Fibroblast of lung (primary cell): ENCODE data around the gene C1orf52. TPM values are rescaled to one million over a fixed set of nuclear protein-coding genes. Genes with fewer than 3 reads are reported as not detected.

Experiments
- DNase-seq, 2 donors: peaks; one replicate each; pipeline versions ENCODE4 v3.0.0 to v3.0.0-alpha.2; 2010; ENCODE audit warnings: low read depth in 2 of 2
- H2AFZ ChIP-seq: 2 replicates; pipeline ENCODE4 v1.5.1; 2012; ENCODE audit warnings: low read length, control low read depth, inconsistent platforms
- H3K27ac ChIP-seq: 2 replicates; pipeline ENCODE4 v1.5.1; 2011; ENCODE audit warnings: low read length, control low read depth; ENCODE audit not compliant: insufficient read depth
- H3K27me3 ChIP-seq: 2 replicates; pipeline ENCODE4 v1.5.1; 2011; ENCODE audit warnings: mild to moderate bottlenecking, low read length; ENCODE audit not compliant: control insufficient read depth, insufficient read depth
- H3K36me3 ChIP-seq: 2 replicates; pipeline ENCODE4 v1.5.1; 2011; ENCODE audit warnings: low read length; ENCODE audit not compliant: control insufficient read depth, insufficient read depth
- H3K4me1 ChIP-seq: 2 replicates; pipeline ENCODE4 v1.5.1; 2011; ENCODE audit warnings: low read length; ENCODE audit not compliant: control insufficient read depth, insufficient read depth; ENCODE audit errors: extremely low read depth
- H3K4me2 ChIP-seq: 2 replicates; pipeline ENCODE4 v1.5.1; 2011; ENCODE audit warnings: low read length, control low read depth; ENCODE audit not compliant: insufficient read depth; ENCODE audit errors: extremely low read depth
- H3K4me3 ChIP-seq, 4 experiments: fragments of 200-600 bp in 1 of 4; sonication (generic) in 1 of 4; replicated peaks in 1 of 4; 2 replicates each; pipeline ENCODE4 v1.5.1; 2011 to 2016; ENCODE audit warnings: low read length in 4 of 4, low read depth in 3 of 4, mild to moderate bottlenecking in 3 of 4, control low read depth in 2 of 4, inconsistent platforms in 1 of 4, mixed read lengths in 1 of 4; ENCODE audit not compliant: insufficient read depth in 1 of 4; ENCODE audit errors: control extremely low read depth in 1 of 4
- H3K79me2 ChIP-seq: 2 replicates; pipeline ENCODE4 v1.5.1; 2012; ENCODE audit warnings: mild to moderate bottlenecking, low read length, inconsistent platforms; ENCODE audit not compliant: control insufficient read depth, insufficient read depth
- H3K9ac ChIP-seq: 2 replicates; pipeline ENCODE4 v1.5.1; 2011; ENCODE audit warnings: mild to moderate bottlenecking, low read length, control low read depth; ENCODE audit not compliant: insufficient read depth
- H3K9me3 ChIP-seq: 2 replicates; pipeline ENCODE4 v1.5.1; 2012; ENCODE audit warnings: low read depth, low read length; ENCODE audit not compliant: control insufficient read depth, insufficient read depth
- H4K20me1 ChIP-seq: 2 replicates; pipeline ENCODE4 v1.5.1; 2011; ENCODE audit warnings: low read length; ENCODE audit not compliant: control insufficient read depth, insufficient read depth; ENCODE audit errors: extremely low read depth
- EZH2 ChIP-seq: IDR thresholded peaks from 2 replicates; pipeline ENCODE4 v1.5.1; 2012; ENCODE audit warnings: low read length, control low read depth, mild to moderate bottlenecking; ENCODE audit errors: missing control alignments
- polyA plus RNA-seq, 2 donors: library from polyadenylated mRNA; depleted of rRNA in 1 of 2; stranded (reverse) in 1 of 2; unstranded in 1 of 2; fragments of >200 nt; gene quantifications; 2 replicates each; pipeline ENCODE4 v1.2.1, GENCODE V29; 2011 to 2012; ENCODE audit warnings: missing spikeins in 1 of 2
- total RNA-seq: library from RNA; depleted of rRNA; stranded (reverse); fragments of >200 nt; gene quantifications from 2 replicates; pipeline ENCODE4 v1.2.1, GENCODE V29; 2014
- TF ChIP-seq, protein P1 (sequence below), 2 donors: IDR thresholded peaks in 1 of 2; conservative IDR thresholded peaks in 1 of 2; 1 replicate in 1 of 2; 2 replicates in 1 of 2; pipeline ENCODE4 v1.5.1; 2011 to 2012; ENCODE audit warnings: low read length in 2 of 2, control low read depth in 1 of 2, inconsistent platforms in 1 of 2, low read depth in 1 of 2, mild to moderate bottlenecking in 1 of 2

The C1orf52 gene
- total and polyA plus RNA-seq, 2 donors (not counting 1 experiment from before 2014, with no cell fraction given) = 11.4 to 24.7 TPM

DNA sequence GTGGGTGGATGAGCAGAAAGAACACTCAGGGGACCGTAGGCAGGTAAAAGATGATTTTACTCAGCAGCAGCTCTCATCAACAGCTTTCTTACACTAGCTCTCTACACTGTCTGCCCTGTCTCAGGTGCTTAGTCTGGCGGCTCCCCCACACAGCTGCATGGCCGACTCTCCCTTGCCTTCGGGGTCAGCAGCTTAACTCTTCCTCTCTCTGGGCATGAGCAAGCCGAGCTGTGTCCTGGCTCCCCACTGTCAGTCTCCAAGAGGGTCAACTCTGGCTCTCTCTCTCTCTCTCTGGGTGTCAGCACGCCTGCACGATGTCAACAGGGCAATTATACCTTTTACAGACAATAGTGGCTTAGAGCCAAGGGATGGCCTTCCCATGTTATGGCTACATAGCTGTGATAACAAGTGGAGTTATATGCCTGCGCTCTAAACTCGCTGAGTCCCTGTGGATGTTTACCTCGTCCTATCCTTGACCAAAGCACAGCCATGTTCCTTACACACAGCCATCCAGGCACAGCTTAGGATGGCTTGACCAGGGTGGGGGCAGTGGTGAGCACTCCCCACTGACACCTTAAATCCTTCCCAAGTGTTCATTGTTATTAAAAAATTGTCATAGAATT is 20.1 kb upstream of the C1orf52 start:
- peaks cover 5% of the 10 kb centered on the region for H3K4me1 ChIP-seq
- peak overlapping the region; percentile 43 for H2AFZ ChIP-seq
- peak overlapping the region; percentile 20 for H3K4me2 ChIP-seq
- H3K9me3 ChIP-seq = no peaks in the 10 kb centered on the region
- TF ChIP-seq, protein P1, sequence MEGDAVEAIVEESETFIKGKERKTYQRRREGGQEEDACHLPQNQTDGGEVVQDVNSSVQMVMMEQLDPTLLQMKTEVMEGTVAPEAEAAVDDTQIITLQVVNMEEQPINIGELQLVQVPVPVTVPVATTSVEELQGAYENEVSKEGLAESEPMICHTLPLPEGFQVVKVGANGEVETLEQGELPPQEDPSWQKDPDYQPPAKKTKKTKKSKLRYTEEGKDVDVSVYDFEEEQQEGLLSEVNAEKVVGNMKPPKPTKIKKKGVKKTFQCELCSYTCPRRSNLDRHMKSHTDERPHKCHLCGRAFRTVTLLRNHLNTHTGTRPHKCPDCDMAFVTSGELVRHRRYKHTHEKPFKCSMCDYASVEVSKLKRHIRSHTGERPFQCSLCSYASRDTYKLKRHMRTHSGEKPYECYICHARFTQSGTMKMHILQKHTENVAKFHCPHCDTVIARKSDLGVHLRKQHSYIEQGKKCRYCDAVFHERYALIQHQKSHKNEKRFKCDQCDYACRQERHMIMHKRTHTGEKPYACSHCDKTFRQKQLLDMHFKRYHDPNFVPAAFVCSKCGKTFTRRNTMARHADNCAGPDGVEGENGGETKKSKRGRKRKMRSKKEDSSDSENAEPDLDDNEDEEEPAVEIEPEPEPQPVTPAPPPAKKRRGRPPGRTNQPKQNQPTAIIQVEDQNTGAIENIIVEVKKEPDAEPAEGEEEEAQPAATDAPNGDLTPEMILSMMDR (conservative IDR thresholded peaks at IDR 0.05 in 1 of 2, IDR thresholded peaks at IDR 0.05 in 1 of 2; ENCODE audit: low read depth in 1 of 2, low read length in 2 of 2) = no peak
- no peak for TF ChIP-seq EZH2
- no peaks in the 10 kb centered on the region for H4K20me1 ChIP-seq
- no peak for DNase-seq
- peak overlapping the region; percentile 72 for H3K27ac ChIP-seq
- H3K9ac ChIP-seq = no peak overlapping the region
- no peaks in the 10 kb centered on the region for H3K36me3 ChIP-seq
- no peaks in the 10 kb centered on the region for H3K27me3 ChIP-seq
- peaks cover 16% of the 10 kb centered on the region for H3K79me2 ChIP-seq
- peak overlapping the region in 1 of 4 experiments; percentile 39 for H3K4me3 ChIP-seq

DNA sequence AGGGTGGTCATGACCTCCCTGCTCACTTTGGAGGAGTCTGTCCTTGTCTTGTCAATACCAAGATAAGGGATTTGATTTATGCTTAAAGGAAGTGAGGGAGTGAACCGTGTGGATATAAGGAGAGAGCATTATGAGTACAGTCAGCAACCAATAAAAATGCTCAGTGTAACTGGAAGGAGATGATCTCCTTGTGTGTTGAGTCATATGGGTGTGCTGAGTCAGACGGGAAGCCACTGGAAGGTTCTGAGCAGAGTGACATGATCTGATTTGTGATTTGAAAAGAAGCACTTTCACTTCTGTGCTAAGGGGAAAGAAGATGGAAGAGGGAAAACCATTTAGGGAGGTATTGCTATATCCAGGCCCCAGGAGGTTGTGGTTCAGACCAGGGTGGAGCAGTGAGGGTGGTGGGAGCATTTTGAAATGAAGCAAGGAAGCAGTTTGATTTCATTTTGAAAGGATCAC is 19.4 kb upstream of the C1orf52 start:
- no peaks in the 10 kb centered on the region for H3K9me3 ChIP-seq
- H3K4me3 ChIP-seq = peak overlapping the region in 3 of 4 experiments; percentile 0 to 39 (median 18)
- H3K4me2 ChIP-seq = peak overlapping the region; percentile 20
- DNase-seq = peak; percentile 94 to 96
- peaks cover 5% of the 10 kb centered on the region for H3K4me1 ChIP-seq
- peaks cover 23% of the 10 kb centered on the region for H3K79me2 ChIP-seq
- no peaks in the 10 kb centered on the region for H4K20me1 ChIP-seq
- H3K36me3 ChIP-seq = no peaks in the 10 kb centered on the region
- H3K27ac ChIP-seq = peak overlapping the region; percentile 72
- H3K9ac ChIP-seq = no peak overlapping the region
- no peaks in the 10 kb centered on the region for H3K27me3 ChIP-seq
- H2AFZ ChIP-seq = peak overlapping the region; percentile 43
- no peak for TF ChIP-seq EZH2
- TF ChIP-seq, protein P1 (conservative IDR thresholded peaks at IDR 0.05 in 1 of 2, IDR thresholded peaks at IDR 0.05 in 1 of 2; ENCODE audit: low read depth in 1 of 2, low read length in 2 of 2) = no peak

DNA sequence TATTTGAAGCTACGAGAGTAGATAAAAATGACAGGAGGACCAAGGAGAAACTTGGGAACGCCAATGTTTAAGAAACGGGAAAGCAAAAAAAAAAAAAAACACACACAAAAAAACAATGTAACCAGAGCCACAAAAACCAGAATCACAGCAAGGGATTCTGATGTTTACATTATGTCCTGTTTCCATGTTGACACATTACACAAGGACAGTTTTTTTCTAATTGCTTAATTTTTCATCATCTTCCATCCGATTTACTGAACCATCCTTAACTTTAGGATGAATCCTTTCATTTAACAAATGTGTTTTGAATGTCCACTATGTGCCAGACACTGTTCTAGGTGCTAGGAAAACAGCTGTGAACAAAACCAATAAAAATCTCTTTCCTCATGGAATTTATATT is 18.3 kb upstream of the C1orf52 start:
- H3K79me2 ChIP-seq = peaks cover 34% of the 10 kb centered on the region
- no peak for DNase-seq
- peaks cover 5% of the 10 kb centered on the region for H3K4me1 ChIP-seq
- no peaks in the 10 kb centered on the region for H3K27me3 ChIP-seq
- no peaks in the 10 kb centered on the region for H3K36me3 ChIP-seq
- no peak overlapping the region for H3K9ac ChIP-seq
- TF ChIP-seq EZH2 = no peak
- TF ChIP-seq, protein P1 (conservative IDR thresholded peaks at IDR 0.05 in 1 of 2, IDR thresholded peaks at IDR 0.05 in 1 of 2; ENCODE audit: low read depth in 1 of 2, low read length in 2 of 2) = no peak
- no peaks in the 10 kb centered on the region for H4K20me1 ChIP-seq
- H3K9me3 ChIP-seq = no peaks in the 10 kb centered on the region
- H3K4me2 ChIP-seq = no peak overlapping the region
- H3K27ac ChIP-seq = no peak overlapping the region
- H3K4me3 ChIP-seq = no peak overlapping the region
- no peak overlapping the region for H2AFZ ChIP-seq
